NCI-H187 (cell line): ENCODE measurements around the gene NCAPD3.
"Not testable (repeated sequence)": the region's sequence is repeated elsewhere in the genome, so short reads cannot be mapped to it uniquely, and the experiment has no call there.

ENCODE experiments used
- DNase-seq, 2 experiments: peaks; one replicate each; lab custom pipeline; 2025; lab: John Stamatoyannopoulos, UW

NCAPD3 gene

DNA sequence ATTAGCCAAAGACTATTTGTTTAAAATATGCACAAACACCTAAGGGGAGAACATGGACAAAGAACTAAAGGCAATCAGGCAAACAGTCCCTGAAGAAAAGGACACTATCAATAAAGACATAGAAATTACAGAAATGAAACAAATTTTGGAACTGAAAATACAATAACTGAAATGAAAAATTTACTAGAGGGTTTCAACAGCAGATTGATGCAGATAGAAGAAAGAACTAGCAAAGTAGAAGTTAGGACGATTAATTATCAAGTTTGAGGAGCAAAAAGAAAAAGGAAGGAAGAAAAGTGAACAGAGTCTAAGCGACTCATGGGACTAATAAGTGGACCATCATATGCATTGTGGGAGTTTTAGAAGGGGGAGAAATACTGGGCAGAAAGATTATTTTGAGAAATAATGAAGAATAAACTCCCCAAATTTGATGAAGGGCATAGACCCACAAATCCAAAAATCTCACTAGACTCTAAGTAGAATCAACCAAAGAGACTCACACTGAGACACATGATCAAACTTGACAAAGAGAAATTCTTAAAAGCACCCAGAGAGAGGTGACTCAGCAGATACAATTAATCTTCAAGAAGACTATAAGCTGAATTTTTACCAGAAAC, 92.0 kb downstream of the NCAPD3 start:
- no peak for DNase-seq

DNA sequence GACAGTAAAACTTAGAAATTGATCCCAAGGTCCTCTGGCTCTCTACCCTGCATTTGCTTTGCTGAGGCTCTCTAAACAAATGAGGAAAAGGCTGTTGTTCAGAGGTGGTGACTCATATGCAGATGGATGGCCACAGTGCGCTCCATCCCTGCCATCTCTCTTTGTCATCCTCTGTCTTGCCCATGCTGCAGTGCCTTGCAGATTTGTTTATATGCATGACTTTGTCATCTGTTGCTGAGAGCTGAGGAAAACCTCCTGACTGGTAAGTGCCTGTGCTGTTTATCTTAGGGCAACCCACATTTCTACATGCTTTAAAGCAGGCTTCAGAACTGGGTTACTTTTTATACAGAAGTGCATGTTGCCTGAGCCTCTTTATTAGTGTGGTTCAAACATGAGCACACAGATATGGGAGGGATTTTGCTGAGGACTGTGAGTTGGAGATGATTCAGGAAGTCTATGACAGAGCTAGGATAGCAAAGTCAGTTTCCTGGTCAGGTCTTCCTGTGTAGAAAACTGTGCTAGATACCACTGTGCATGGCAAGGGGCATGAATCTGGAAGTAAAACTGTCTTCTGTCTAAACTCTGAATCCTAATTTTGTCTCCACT, 97.4 kb downstream of the NCAPD3 start:
- no peak for DNase-seq

- DNase-seq, result no peak
These were observed 98.3 kb downstream of the NCAPD3 start for GRCh38 chr11:134125507-134125906.

DNA sequence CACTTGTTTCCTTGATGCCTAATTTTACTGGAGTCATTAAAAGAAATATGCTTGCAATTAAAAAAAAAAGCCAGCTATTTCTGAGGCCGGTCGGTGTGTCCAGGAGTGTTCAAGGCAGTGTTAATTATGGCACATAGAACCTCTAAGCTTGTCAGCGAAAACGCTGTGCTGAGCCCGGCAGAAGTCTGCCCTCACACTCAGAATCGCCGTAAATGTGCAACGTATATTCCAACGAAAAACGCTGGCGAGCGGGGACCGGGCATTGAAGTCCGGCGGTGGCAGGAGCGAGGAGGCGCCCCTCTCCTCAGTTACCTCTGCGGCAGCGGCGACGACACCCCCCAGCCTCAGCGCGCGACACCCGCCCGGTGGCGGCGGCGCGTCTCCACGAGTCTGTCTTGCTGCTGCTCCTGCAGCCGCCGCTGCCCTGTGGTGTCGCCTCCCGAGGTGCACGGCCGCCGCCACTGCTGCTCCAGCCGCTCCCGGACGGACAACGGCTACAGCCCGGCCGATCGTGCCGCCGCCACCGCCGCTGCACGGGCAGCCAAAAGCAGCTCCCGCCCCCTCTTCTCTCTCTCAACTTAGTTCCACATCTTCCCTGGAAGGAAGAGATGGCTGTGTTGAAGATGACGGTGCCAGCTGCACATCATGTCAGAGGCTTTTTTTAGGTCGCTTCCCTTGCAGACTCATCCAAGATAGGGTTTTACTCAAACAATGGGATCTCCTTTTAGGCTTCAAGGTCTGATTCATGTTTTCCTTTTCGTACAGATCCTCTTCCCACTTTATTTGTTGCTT, 98.9 kb downstream of the NCAPD3 start:
- DNase-seq, result no peak

DNA sequence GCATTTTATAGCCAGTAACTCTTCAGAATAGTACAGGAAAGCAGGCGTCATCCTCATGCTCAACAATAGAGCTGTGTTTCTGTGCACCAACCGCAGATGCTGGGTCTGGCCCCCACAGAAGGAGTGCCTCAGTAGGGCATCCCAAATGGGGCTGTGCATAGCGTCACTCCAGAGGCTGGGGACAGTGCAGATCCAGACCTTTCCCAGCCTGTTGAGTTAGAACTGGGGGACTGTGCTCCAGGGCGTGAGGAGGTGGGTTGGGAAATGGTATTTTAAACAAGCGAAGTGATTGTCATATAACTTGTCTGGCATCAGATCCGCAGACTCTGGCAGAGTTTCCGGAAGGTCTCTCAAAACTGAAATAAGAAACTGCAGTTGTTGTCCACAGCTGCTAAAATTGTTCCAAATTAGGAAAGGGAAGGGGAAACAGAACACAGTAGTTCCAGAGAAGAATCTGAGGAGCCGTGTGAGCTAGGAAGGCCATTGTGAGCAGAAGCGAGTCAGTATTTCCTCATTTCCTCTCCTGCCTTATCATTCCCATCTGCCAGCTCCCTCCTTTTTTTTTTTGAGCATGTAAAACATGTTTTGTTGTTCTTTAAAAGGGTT, 102.7 kb downstream of the NCAPD3 start:
- no peak for DNase-seq

- no peak for DNase-seq
These were observed 103.5 kb downstream of the NCAPD3 start for GRCh38 chr11:134120143-134120850.

DNA sequence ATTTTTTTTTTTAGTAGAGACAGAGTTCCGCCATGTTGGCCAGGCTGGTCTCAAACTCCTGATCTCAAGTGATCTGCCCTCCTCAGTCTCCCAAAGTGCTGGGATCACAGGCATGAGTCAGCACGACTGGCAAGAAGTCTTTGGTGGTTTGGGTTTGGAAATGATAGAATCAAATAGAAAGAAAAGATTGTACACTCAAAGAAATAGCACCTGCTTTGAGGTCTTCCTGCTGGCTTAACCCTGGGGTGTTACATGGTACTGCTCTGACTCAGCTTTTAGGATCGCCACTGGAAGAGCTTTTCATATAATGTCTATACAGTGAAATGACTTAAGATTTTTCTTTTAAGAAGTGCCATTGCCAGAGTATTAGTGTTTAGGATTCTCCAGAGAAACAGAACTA, 104.7 kb downstream of the NCAPD3 start:
- no peak for DNase-seq

DNA sequence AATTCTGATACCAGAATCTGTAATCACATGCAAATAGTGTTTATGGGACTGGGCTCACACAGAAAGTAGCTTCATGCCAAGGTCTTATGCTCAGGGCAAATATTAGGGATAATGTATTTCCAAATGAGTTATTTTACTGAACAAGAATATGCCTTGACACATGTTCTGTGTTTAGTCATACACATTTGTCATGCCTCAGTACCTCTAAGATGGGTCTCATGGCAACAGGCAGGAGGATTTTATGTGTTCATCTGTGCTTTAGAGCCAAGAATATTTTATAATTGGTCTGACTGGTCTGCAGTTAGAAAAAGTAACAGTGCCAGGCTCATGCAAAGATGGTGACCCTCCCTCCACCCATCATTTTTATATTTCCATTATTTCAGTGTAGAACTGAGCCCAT, 105.8 kb downstream of the NCAPD3 start:
- DNase-seq, result no peak

DNA sequence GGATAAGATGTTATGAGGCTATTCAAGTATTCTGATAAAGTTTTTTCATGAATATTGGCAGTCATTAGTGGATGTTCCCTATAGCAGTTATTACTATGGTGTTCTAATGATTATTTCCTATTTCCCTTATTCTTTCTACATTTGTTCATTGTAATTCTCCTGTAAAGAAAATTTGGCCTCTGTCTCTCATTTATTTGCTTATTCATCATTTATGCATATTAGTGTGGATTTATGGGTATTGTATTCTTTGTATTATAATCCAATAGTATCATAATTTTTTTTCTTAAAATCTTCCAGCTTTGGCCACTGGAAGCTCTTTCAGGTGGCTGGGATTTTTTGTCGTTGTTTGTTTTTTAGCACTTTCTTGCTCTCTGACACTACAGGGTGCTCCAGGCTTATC, 107.6 kb downstream of the NCAPD3 start:
- no peak for DNase-seq

GRCh38 chr11:134113787-134114186, 110.0 kb downstream of the NCAPD3 start:
- DNase-seq, result not testable (repeated sequence)

DNA sequence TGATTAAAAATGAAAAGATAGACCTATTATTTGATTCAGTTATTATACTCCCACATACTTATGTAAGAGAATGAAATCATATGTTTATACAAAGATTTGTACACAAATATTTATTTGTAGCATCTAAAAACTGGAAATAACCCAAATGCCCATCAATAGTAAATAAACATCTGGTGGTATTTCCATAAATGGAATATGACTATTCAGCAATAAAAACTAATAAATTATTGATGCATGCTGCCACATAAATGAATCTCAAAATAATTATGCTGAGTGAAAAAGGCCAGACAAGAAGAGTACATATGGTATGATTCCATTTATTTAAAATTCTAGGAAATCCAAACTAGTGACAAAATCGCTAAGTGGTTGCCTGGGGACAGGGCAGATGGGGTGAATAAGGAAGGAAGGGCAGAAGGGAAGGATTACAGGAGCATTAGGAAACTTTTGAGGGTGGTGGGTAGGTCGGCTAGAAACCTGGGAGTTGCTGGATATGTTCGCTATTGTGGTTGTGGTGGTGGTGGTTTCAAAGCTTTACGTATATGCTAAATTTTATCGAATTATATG, 113.4 kb downstream of the NCAPD3 start:
- no peak for DNase-seq
